Stimulated activated CD8-positive, alpha-beta memory T cell treated with anti-CD3 and anti-CD28 coated beads, Interleukin-2, amount 100 ng/mL, for 1 hour (primary cell): ENCODE results near the gene MIA3.

ENCODE experiments used
- DNase-seq, 2 donors: peaks; one replicate each; pipeline ENCODE4 v3.0.0-alpha.2; 2020; ENCODE audit warnings: low read depth in 2 of 2

MIA3 gene

DNA sequence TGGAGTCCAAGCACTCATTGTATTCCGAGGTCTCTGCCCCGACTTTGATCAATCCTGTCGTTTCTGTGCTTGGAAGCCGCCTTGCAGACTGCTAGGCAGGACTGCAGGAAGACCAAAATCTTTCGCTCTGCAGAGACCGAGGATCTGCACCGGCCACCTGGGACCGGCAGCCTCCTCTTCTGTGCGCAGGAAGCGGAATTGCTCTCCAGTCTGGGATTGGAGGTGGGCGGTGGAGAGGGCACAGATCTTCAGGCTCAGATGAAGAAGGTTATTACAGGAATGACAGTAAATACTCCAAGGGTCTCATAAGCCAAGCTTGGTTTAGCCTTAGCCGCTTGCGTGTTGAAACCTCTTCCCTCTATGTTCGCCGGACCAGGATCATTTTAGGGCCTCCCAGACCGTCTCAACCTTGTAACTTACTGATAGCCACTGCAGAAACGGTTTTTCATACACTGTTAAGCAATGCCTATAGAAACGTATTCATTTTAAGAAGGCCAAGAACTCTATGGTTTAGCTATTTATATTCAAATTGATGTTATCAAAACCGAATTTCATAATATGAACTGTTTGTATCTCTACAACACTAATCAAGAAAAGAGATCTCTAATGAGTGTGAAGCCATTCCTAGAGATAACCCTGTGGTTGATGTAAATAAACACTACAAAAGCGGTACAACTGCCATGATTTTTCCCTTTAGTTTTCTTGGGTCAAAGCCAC lies 1.1 kb downstream of the MIA3 start:
- DNase-seq, result no peak

GRCh38 chr1:222620566-222620965 lies 2.7 kb downstream of the MIA3 start:
- no peak for DNase-seq

GRCh38 chr1:222622765-222623164 lies 4.9 kb downstream of the MIA3 start:
- no peak for DNase-seq

GRCh38 chr1:222623458-222623857 lies 5.6 kb downstream of the MIA3 start:
- no peak for DNase-seq

- no peak for DNase-seq
Observed at GRCh38 chr1:222624214-222624613, 6.3 kb downstream of the MIA3 start.

DNA sequence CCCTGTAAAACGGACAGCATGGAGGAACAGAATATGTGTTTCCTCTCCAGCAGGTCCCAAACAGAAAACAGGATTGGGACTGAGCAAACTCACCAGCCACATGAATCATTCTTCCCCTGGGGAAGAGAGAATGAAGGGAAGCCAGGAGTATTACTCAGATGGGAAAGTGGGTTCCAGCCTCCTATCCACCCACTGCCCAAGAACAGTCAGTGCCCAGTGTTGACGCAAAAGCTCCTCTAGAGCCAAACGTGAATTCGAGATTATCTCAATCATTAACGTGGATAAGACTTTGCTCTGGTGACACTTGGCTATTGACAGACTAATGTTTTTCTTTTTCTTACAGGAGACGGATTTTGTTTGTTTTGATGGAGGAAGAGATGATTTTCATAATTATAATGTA lies 9.3 kb downstream of the MIA3 start:
- no peak for DNase-seq

DNA sequence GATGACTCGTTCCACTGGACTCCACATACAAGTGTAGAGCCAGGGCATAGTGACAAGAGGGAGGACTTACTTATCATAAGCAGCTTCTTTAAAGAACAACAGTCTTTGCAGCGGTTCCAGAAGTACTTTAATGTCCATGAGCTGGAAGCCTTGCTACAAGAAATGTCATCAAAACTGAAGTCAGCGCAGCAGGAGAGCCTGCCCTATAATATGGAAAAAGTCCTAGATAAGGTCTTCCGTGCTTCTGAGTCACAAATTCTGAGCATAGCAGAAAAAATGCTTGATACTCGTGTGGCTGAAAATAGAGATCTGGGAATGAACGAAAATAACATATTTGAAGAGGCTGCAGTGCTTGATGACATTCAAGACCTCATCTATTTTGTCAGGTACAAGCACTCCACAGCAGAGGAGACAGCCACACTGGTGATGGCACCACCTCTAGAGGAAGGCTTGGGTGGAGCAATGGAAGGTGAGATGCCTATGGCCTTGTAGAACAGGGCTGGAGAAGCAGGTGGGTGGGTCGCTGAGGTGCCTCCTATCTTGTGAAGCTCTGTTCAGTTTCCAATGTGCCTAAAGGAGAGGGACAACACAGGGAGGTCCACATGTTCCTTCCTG lies 12.1 kb downstream of the MIA3 start:
- no peak for DNase-seq

DNA sequence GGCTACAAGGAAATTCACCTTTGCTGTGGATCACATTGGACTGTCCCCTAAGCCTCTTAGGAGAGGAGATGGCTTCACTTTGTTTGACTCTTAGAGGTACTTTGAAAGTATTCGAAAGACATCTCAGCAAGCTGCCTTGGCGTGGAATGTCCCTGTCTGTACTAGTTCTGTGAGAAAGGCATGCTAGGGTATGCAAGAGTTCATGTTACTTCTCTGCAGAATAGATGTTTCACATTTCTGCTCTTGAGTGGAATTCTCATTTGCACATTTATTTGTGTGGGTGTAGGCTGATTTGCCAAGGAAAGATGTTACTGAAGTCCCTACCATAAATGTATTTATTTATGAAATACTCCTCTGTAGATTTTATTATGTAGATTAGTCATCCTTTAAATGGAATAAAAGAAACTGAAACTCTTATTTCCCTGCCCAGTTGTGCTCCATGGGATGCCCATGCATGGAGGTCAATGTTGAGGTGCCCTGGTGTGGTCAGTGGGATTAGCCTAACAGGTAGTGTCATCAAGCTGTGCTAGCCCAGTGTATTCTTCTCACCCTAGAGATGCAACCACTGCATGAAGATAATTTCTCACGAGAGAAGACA lies 13.8 kb downstream of the MIA3 start:
- DNase-seq, result no peak

DNA sequence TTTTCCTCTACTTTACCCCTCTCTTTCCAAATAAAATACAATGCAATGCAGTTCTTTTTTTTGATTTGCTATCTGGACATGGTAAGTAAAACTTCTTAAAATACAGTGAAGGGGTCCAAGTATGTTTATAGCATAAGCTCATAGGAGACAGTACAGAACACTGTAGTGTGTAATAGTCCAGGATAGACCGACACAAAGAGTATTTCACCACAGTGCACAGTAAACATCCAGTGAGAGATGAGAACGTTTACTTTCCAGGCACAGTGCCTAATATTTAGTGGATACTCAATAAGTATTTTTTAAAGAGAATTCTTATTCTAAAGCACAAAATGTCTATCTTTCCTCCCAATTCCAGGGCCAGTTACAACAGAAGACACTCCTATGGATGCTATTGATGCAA lies 14.9 kb downstream of the MIA3 start:
- DNase-seq, result no peak

DNA sequence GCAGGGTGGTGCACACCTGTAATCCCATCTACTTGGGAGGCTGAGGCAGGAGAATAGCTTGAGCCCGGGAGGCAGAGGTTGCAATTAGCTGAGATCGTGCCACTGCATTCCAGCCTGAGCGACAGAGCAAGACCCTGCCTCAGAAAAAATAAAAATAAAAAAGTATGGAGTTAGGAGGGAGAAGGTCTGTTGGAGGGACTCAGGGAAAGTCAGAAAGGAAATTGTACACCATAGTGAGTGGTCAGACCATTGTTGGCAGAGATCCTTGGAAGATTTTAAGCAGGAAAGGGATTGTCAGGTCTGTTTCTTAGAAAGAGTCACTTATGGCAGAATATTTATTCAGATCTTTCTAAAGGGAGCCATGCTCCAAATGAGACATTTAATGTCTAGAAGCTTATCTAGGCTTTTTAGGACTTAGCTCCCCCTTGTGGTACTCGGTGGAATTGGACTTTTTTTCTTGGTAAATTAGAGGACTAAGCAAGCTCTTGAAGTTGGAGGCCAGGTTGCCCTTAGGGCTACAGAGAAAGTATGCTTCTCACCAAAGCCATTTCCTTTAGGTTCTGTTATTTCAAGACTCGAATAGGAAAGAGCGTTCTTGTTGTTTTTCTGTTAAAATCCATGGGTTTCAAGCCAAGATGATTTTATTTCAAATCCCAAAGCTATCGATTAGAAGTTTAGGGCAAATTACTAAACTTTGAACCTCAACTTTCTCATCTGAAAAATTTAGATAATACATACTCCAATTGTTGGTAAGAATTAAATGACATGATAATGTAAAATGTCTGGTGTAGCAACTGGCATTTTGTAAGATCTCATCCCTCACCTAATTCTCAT lies 16.5 kb downstream of the MIA3 start:
- peak in 1 of 2 donors; percentile 22 for DNase-seq

DNA sequence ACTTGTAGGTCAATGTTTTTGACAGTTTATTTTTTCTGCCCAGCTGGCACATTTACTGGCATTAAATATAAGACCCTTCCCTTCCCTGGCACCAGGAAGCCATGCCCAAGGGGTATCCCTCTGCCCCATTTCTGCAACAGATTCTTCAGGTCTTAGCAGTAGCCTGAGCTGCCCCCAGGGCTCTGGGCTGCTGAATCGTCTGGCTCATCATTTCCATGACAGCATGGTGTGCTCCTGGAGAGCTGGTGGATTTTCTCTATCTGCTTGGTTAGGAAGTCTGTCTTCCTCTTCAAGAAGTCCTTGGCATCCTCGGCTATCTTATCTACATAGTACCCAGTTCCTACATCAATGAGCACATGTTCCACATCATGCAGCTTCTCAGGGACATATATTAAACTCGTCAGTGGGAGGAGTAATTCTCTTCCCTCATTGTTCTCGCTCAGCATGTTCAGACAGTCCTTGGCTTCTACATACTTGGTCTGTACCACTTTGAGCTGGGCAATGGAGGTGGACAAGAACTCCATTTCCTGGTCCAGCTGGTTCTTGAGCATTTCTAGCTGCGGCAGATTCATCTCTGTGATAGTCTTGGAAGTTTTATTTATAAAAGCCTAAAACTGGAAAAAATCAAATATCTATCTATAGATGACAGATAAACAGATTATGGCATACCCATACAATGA lies 23.5 kb downstream of the MIA3 start:
- DNase-seq, result no peak

DNA sequence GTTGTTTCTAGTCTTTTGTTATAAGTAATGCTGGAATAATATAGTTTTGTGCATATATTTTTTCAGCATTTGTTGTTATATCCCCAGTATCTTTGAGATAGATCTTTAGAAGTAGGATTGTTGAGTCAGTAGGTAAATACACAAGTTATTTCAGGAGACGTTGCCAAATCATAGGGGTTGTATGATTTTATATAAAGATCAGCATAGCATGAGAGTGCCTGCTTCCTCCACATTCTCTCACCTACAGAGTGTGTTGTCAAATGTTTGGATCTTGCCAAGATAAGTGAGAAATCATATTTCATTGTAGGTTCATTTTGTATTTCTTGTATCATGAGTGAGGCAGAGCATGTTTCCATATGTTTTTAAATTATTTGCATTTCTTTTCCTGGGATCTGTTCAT lies 24.6 kb downstream of the MIA3 start:
- no peak for DNase-seq

DNA sequence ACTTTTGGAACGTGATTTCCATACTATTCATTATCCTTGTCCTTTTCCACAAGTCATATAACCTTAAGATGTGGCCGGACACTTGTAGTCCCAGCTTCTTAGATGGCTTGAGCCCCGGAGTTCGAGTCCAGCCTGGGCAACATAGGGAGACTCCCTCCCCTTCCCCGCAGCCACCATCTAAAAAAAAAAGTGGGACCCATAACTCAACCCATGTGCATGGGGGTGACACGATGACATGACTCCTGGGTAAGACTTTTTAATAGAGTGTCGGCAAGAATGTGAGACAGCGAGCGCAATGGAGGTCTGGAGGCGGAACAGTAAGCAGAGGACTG lies 25.7 kb downstream of the MIA3 start:
- no peak for DNase-seq

DNA sequence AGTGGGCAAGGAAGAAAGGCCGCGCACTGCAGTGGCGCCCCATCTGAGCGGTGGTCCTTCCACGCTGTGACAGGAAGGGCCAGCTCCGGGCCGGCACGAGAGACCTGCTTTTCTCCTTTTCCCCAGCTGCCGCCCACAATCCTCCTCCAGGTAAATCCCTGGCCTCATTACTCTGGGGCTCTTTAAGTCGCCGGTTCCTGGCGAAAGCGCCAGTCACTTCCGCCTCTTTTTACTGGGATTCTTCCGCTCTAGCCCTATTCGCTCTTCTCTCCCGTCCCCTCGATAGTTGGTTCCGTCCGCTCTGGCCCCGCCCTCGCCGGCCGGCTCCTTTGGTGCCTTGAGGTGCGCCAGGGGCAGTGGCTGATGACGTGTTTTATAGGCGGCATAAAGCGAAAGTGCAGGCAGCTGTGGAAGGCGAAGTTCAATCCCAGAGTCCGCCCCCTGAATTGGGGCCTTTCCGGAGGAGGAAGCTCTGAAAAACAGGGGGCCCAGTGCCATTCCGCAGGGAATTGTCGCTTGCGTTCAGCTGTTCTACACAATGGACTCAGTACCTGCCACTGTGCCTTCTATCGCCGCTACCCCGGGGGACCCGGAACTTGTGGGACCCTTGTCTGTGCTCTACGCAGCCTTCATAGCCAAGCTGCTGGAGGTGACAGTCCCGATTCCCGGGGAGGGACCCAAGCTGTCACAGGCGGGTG lies 26.2 kb downstream of the MIA3 start:
- peak; percentile 91 to 92 for DNase-seq

- no peak for DNase-seq
Observed at GRCh38 chr1:222644636-222644980, 26.7 kb downstream of the MIA3 start.

DNA sequence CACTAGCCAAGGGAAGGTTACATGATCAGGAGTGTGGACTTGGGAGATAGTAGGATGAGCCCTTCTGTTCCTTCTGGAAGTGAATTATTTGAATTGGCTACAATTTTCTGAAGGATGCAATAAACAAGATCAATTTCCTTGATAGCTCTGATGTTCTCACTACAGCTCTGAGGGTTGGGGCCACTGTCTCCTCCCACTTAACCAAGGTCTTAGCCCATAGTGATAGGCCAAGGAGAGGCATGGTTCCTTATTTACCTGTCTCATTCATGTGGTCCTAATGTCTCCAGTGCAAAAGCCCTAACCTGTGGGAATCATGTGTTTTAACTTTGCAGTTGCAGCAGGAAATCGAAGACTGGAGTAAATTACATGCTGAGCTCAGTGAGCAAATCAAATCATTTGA lies 34.8 kb downstream of the MIA3 start:
- no peak for DNase-seq

DNA sequence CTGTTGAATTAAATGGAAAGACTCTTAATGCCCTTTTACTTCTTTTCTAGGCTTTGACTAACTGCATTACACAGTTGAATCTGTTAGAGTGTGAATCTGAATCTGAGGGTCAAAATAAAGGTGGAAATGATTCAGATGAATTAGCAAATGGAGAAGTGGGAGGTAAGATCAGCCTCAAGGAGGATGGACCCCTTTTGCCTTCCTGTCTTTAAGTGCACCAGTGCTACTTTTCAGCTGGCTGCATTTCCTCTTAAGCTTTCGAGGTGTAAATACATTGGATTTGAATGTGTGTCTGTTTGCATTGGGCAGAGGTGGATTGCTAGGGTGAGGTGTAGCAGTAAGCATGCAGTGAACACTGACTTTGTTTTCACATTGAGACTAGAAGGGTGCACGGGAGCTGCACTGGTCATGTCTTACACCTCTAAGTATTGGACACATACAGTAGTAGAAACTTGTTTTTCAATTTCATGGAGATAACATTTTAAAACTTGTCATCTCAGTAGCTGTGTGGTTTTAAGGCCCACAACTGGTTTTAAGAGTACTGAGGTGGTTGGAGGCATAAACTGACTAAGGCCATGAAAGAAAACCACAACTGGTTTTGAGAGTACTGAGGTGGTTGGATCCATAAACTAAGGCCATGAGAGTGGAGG lies 35.4 kb downstream of the MIA3 start:
- no peak for DNase-seq

GRCh38 chr1:222654849-222655248 lies 37.0 kb downstream of the MIA3 start:
- DNase-seq, result peak; percentile 41 to 55

DNA sequence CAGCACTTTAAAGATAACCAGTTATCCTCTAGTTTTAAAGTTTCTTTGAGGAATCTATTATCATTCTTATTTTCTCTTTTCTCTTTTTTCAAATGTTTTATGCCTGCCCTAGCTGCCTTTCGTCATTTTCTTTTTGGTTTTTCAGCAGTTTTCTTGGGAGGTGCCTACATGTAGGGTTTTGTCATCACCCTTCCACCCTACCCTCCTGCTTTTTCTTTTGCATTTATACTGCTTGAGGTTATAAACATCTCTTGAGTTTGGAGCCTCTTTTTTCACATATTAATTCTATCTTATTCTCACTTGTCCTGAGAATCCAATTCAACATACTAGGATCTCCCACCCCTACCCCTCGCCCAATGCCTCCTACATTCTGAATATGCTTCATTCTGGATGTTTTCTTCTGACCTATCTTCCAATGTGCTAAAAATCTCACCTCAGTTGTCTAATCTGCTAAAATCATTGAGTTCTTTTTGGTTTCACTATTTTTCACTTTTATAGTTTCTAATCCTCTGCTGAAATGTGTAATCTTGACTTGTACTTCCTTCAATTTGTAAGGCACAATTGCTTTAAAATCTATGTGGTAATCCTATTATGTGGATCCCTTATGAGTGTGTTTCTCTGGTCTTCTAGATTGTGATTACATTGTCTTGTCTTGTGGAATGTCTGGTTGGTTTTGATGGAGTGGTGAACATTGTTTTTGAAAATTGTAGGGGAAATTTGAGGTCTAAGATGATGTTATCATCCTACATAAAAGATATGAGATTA lies 38.7 kb downstream of the MIA3 start:
- DNase-seq, result no peak

- DNase-seq, result no peak
Observed at GRCh38 chr1:222657899-222658298, 40.0 kb downstream of the MIA3 start.
